ENCODE results near the gene MAP3K20. TPM values are rescaled to one million over a fixed set of nuclear protein-coding genes. Genes with fewer than 3 reads are reported as not detected.
"Not testable (repeated sequence)": the region's sequence is repeated elsewhere in the genome, so short reads cannot be mapped to it uniquely, and the experiment has no call there.

The MAP3K20 gene
- total and polyA plus RNA-seq, 8 donors: 49.6 to 71.8 (median 64.6) TPM

GRCh38 chr2:173291412-173291811, 215.8 kb downstream of the MAP3K20 start:
- H3K4me1 ChIP-seq: no peaks in the 10 kb centered on the region
- H3K9me3 ChIP-seq: peaks cover 0 to 24% of the 10 kb centered on the region in 2 donors
- intact Hi-C loops (cut with DNase I): no loop called here
- H3K27me3 ChIP-seq: no peaks in the 10 kb centered on the region
- ATAC-seq (no peak), DNase-seq (no peak)
- TF ChIP-seq CTCF (IDR thresholded peaks at IDR 0.05): no peak
- no peak overlapping the region for H3K4me3 ChIP-seq
- no peak overlapping the region for H3K27ac ChIP-seq
- H3K36me3 ChIP-seq: no peaks in the 10 kb centered on the region

GRCh38 chr2:173296235-173296634, 220.6 kb downstream of the MAP3K20 start:
- Histone ChIP-seq H3K36me3 (no peaks in the 10 kb centered on the region), H3K27ac (no peak overlapping the region), H3K27me3 (no peaks in the 10 kb centered on the region), H3K4me1 (no peaks in the 10 kb centered on the region), H3K9me3 (peaks cover 0 to 70% of the 10 kb centered on the region in 2 donors), H3K4me3 (no peak overlapping the region)
- TF ChIP-seq CTCF (IDR thresholded peaks at IDR 0.05): no peak
- intact Hi-C loops (cut with DNase I): no loop called here
- no peak for ATAC-seq
- DNase-seq: no peak

- no peaks in the 10 kb centered on the region for H3K27me3 ChIP-seq
- no peaks in the 10 kb centered on the region for H3K36me3 ChIP-seq
- ATAC-seq (no peak), DNase-seq (no peak)
- no peak for TF ChIP-seq CTCF (IDR thresholded peaks at IDR 0.05)
- H3K4me1 ChIP-seq: no peaks in the 10 kb centered on the region
- peaks cover 0 to 58% of the 10 kb centered on the region in 2 donors for H3K9me3 ChIP-seq
- H3K4me3 ChIP-seq: no peak overlapping the region
- intact Hi-C loops (cut with DNase I): no loop called here
- H3K27ac ChIP-seq: no peak overlapping the region
Measured at GRCh38 chr2:173298536-173299097, 223.0 kb downstream of the MAP3K20 start.

GRCh38 chr2:173299764-173300163, 224.1 kb downstream of the MAP3K20 start:
- Histone ChIP-seq H3K4me3 (no peak overlapping the region), H3K27me3 (no peaks in the 10 kb centered on the region), H3K9me3 (peaks cover 0 to 51% of the 10 kb centered on the region in 2 donors), H3K4me1 (no peaks in the 10 kb centered on the region), H3K27ac (no peak overlapping the region), H3K36me3 (no peaks in the 10 kb centered on the region)
- DNase-seq (no peak), ATAC-seq (no peak)
- no peak for TF ChIP-seq CTCF (IDR thresholded peaks at IDR 0.05)
- intact Hi-C loops (cut with DNase I): no loop called here

GRCh38 chr2:173300458-173300857, 224.8 kb downstream of the MAP3K20 start:
- H3K4me3 ChIP-seq: no peak overlapping the region
- H3K9me3 ChIP-seq: peaks cover 0 to 48% of the 10 kb centered on the region in 2 donors
- H3K4me1 ChIP-seq: no peaks in the 10 kb centered on the region
- intact Hi-C loops (cut with DNase I): no loop called here
- H3K27ac ChIP-seq: no peak overlapping the region
- no peaks in the 10 kb centered on the region for H3K36me3 ChIP-seq
- ATAC-seq (no peak), DNase-seq (no peak)
- no peaks in the 10 kb centered on the region for H3K27me3 ChIP-seq
- TF ChIP-seq CTCF (IDR thresholded peaks at IDR 0.05): no peak

GRCh38 chr2:173301549-173301948, 225.9 kb downstream of the MAP3K20 start:
- H3K4me1 ChIP-seq; H3K27me3 ChIP-seq; ATAC-seq; intact Hi-C loops (cut with DNase I); H3K27ac ChIP-seq; H3K4me3 ChIP-seq; H3K36me3 ChIP-seq; DNase-seq: not testable (repeated sequence)
- H3K9me3 ChIP-seq: peaks cover 0 to 45% of the 10 kb centered on the region in 2 donors
